Measurements from ENCODE around the gene AMBP.

Gene AMBP

DNA sequence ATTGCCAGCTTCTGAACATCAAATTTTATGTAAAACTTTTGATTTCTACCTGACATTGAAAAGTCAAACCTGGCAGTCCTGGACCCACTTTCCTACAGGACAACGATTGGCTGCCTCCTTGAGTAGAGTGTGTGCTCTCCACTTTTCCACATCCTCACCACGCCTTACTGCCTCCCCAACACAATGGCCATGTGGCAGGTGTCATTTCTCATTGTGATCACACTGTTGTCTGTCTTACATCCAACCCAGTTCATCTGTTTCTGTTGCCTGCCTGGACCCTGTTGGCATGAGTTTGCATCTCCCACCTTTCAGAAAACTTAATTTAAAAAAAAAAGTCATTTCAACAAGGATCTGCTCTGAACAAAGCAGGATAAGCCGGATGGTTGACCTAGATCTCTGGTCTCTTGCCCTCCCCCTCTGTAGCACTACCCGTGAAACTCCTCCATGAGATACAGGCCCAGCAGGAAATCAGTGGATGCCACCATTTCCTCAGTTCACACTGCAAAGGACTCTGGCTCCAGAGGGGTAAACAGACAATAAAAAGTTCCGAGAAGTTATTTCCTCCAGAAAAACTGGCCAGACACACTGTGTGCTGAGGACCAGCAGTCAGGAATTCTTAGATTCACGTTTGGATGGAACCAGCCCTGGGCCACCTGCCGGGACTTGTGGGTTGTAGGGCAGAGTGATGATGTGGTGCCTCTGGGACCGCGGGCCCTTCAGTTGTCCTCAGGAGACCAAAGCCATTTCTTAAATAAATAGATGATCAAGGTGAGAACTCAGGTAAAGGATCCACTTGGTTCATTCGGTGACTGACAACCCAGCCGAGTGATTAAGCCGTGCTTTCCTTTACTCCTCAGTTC is 48.6 kb downstream of the AMBP start:
- no peak for DNase-seq

GRCh38 chr9:114028646-114029045 is 49.5 kb downstream of the AMBP start:
- DNase-seq: no peak

GRCh38 chr9:114027863-114028465 is 50.1 kb downstream of the AMBP start:
- no peak for DNase-seq

GRCh38 chr9:114027159-114027862 is 50.8 kb downstream of the AMBP start:
- no peak for DNase-seq

DNA sequence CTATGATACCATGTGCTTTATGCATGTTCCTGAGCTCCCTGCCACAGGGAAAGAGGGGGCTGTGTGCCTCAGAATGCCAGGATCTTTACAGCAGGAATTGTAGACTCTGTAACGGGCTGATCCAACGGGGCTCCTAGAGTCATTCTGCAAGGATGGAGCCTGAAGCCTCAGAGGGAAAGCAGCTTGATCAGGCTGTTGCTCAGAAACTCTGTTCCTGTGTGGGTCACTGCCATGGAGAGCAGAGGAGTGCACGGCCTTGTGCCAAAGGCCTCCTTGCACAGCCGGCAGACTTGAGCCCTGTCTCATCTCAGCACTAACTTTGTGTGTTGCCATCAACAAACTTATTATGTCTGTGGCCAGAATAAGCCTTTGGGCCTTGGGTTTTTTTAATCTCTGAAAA is 51.8 kb downstream of the AMBP start:
- no peak for DNase-seq

- no peak for DNase-seq
These were observed 52.3 kb downstream of the AMBP start for GRCh38 chr9:114025760-114026159.

GRCh38 chr9:114025196-114025753 is 52.8 kb downstream of the AMBP start:
- no peak for DNase-seq

GRCh38 chr9:114023961-114024360 is 54.1 kb downstream of the AMBP start:
- no peak for DNase-seq

GRCh38 chr9:114021578-114021977 is 56.5 kb downstream of the AMBP start:
- DNase-seq: no peak

- no peak for DNase-seq
These were observed 60.1 kb downstream of the AMBP start for GRCh38 chr9:114017741-114018715.

DNA sequence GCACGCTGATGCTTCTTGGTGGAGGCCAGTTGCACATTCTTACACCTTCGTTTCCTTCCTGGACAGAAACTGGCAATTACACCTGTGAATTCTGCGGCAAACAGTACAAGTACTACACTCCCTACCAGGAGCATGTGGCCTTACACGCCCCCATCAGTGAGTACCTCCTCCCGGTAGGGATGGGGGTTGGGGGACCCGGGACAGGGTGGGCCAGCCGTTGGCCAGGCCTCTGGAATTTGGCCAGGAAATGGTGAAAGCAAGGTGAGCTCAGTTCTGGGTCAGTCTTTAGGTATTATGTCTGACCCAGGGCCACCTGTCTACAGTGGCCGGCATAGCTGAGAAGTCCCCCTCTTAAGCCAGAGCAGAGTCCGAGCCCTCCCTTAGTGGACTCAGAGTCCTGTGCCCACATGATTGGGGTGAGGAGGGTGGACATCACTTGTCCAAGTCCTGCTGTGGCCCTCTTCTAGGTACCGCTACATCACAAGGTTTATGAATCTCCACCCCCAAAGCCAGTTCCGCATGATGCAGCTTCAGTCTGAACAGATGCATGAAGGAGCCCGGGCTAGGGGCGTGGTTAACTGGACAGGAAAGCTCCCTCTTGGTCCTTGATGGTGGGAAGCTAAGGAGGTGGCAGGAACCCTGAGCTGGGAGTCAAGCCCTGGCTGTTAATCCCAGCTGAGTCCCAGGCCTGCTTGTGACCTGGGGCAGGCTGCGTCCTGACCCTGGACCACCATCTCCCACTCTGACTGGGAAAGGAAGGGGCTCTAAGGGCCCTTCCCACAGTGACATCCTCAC is 61.3 kb downstream of the AMBP start:
- DNase-seq: no peak

DNA sequence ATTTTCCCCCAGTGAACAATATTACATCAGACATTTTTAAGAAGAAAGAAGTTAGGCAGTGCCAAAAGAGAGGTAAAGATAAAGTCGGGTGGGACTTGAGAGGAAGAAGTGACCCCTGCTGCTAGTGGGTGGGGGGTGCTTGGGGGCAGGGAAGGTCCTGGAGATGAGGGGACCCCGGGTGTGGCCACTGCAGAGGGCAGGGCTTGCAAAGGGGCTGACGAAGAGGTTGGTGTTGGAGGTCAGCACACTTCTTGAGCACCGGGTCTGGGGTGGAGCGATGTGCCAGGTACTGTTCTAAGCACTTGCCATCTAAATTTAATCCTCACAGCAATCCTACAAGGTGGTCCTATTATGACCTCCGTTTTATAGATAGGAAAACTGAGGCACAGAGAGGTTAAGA is 62.0 kb downstream of the AMBP start:
- DNase-seq: no peak

DNA sequence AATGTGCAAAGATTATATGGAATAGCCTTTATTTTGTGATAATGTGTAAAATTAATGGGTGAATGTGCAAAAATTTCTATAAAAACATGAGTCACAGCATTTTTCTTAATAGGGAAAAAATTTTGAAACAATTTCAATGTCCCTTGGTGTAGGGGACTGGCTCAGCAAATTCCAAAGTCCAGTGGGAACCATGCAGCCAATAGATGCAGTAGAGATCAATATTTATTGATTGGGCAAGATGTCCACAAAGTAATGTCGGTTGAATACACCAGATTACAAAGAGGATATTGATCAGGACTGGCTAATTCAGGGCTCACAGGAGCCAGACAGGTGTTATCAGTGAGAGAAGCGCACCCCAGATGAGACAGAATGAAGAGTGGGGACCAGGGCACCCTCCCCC is 62.5 kb downstream of the AMBP start:
- no peak for DNase-seq

DNA sequence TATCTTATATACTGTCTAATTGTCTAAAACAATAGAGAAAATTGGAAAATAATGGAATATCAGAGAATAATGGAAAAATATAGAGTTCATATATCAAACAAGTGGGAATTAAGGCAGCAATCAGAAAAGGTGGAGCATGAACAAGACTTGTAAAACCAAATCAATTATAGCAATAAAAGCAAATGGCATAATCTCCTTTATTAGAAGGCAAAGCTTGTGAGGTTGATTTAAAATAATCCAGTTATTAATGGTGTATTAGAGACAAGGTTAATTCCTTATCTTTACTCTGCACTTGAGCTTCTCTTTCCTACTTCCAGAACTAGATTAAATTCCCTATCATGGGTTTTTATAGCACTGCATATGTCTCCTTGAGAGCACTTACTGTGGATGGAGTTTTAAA is 64.1 kb downstream of the AMBP start:
- DNase-seq: no peak

DNA sequence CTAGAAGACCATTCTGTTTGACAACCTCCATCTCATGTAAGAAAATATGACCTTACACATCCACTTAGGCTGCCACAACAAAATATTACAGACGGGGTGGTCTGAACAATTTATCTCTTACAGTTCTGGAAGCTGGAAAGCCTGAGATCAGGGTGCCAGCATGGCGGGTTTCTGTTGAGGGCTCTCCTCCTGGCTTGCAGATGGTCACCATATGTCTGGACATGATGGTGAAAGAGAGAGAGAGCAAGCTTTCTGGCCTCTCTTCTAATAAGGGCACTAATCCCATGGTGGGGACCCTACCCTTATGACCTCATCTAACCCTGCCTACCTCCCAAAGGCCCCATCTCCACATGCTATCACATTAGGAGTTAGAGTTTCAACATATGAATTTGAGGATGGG is 66.0 kb downstream of the AMBP start:
- DNase-seq: no peak

DNA sequence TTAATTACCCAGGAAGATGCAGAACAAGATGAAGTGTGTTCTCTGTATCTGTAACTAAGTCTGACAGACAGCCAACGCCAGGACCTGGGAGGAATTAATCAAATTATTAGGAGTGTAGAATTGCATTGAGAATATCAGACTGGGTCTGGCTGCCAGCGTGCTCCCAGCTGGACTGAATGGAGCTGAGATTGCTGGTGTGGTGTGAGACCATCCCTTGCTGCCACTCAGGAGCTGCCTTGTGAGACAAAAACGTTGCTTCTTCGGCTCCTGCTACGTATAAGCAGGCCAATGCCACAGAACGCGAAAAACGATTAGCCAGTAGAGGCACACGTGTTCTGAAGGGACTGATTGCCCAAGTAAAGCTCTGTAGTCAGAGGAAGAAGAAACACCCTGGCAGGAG is 66.8 kb downstream of the AMBP start:
- no peak for DNase-seq

Measured in hematopoietic multipotent progenitor cell treated with erythropoietin and hydrocortisone succinate and interleukin-3 and kit ligand, for 8 days (in vitro differentiated cells).